GM12891 (cell line): Measurements from ENCODE around the gene CPEB1.

ENCODE experiments used
- PAX5 ChIP-seq: IDR thresholded peaks from 2 replicates; pipeline ENCODE4 v1.6.1; 2011; ENCODE audit warnings: low read length, moderate library complexity, mild to moderate bottlenecking; ENCODE audit not compliant: insufficient read depth, severe bottlenecking
- POLR2A ChIP-seq: IDR thresholded peaks from 2 replicates; pipeline ENCODE4 v1.6.1; 2011; ENCODE audit warnings: low read depth, low read length, control low read depth
- POLR2AphosphoS5 ChIP-seq: IDR thresholded peaks from 2 replicates; pipeline ENCODE4 v1.6.1; 2011; ENCODE audit warnings: low read depth, low read length, control low read depth
- SPI1 ChIP-seq: IDR thresholded peaks from 2 replicates; pipeline ENCODE4 v1.6.1; 2011; ENCODE audit warnings: low read depth, low read length, control low read depth
- TAF1 ChIP-seq: IDR thresholded peaks from 2 replicates; pipeline ENCODE4 v1.6.1; 2011; ENCODE audit warnings: low read depth, low read length, control low read depth

DNA sequence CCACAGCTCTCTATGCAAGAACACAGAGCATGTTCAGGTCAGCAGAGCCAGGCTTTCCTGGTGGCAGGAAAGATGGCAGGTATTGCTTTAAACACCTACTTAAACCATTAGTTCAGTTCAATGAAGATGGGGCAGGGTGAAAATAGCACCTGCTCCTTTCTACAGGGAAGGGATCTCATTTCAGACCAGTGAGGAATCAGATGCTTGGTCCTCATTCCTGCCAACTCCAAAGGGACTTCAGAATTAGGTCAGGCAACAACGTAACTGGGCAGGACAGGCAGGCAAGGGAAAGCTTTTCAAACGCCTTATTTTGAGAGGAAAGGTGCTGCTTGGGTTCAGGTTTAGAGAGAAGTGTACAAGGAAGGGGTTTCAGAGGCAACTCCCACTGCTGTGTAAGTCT lies 94.3 kb downstream of the CPEB1 start:
- no peak for TF ChIP-seq POLR2AphosphoS5
- no peak for TF ChIP-seq POLR2A
- no peak for TF ChIP-seq SPI1
- TF ChIP-seq TAF1 = no peak
- TF ChIP-seq PAX5 = no peak
